Activated CD8-positive, alpha-beta memory T cell treated with anti-CD3 and anti-CD28 coated beads, Interleukin-2, amount 50 U/mL, for 48 hours (primary cell): ENCODE data around the gene DUT.
"Not testable (repeated sequence)": the region's sequence is repeated elsewhere in the genome, so short reads cannot be mapped to it uniquely, and the experiment has no call there.

ENCODE experiments used
- DNase-seq: peaks from one replicate; pipeline ENCODE4 v3.0.0-alpha.2; 2020

The DUT gene

GRCh38 chr15:48330855-48331795 is at the start of gene DUT:
Gene DUT (plus strand): TSS chr15:48331429. CDS start chr15:48331516, 87 bp downstream.
- DNase-seq = peak; percentile 88

- DNase-seq = no peak
Measured at GRCh38 chr15:48281674-48282073, 49.6 kb upstream of the DUT start.

GRCh38 chr15:48282216-48282615 is 49.0 kb upstream of the DUT start:
- no peak for DNase-seq

GRCh38 chr15:48283396-48284145 is 47.7 kb upstream of the DUT start:
- DNase-seq = no peak

GRCh38 chr15:48285329-48286214 is 45.7 kb upstream of the DUT start:
- DNase-seq = no peak

- DNase-seq = no peak
Measured at GRCh38 chr15:48289628-48290027, 41.6 kb upstream of the DUT start.

GRCh38 chr15:48292458-48292857 is 38.8 kb upstream of the DUT start:
- DNase-seq = no peak

GRCh38 chr15:48297668-48298067 is 33.6 kb upstream of the DUT start:
- no peak for DNase-seq

GRCh38 chr15:48298914-48299313 is 32.3 kb upstream of the DUT start:
- no peak for DNase-seq

- DNase-seq = no peak
Measured at GRCh38 chr15:48300038-48300437, 31.2 kb upstream of the DUT start.

GRCh38 chr15:48304398-48304797 is 26.8 kb upstream of the DUT start:
- DNase-seq = no peak

- no peak for DNase-seq
Measured at GRCh38 chr15:48306639-48307038, 24.6 kb upstream of the DUT start.

- no peak for DNase-seq
Measured at GRCh38 chr15:48307586-48307985, 23.6 kb upstream of the DUT start.

- no peak for DNase-seq
Measured at GRCh38 chr15:48309740-48310139, 21.5 kb upstream of the DUT start.

GRCh38 chr15:48313216-48313615 is 18.0 kb upstream of the DUT start:
- no peak for DNase-seq

- DNase-seq = no peak
Measured at GRCh38 chr15:48315041-48315440, 16.2 kb upstream of the DUT start.

- no peak for DNase-seq
Measured at GRCh38 chr15:48317221-48317620, 14.0 kb upstream of the DUT start.

GRCh38 chr15:48318131-48318530 is 13.1 kb upstream of the DUT start:
- no peak for DNase-seq

GRCh38 chr15:48323294-48323693 is 7.9 kb upstream of the DUT start:
- DNase-seq = no peak

GRCh38 chr15:48324949-48325348 is 6.3 kb upstream of the DUT start:
- DNase-seq = no peak

- DNase-seq = no peak
Measured at GRCh38 chr15:48325400-48325799, 5.8 kb upstream of the DUT start.

- not testable (repeated sequence) for DNase-seq
Measured at GRCh38 chr15:48326180-48326579, 5.0 kb upstream of the DUT start.
